C4-2B (cell line): Measurements from ENCODE around the gene FAM210B.

ENCODE experiments used
- CTCF ChIP-seq: fragments of 450-650 bp; conservative IDR thresholded peaks from 2 replicates; pipeline ENCODE4 v1.5.1; 2017; ENCODE audit warnings: mild to moderate bottlenecking
- ZFX ChIP-seq: fragments of 450-650 bp; IDR thresholded peaks from 2 replicates; pipeline ENCODE4 v1.6.1; 2017

- TF ChIP-seq CTCF: no peak
- peak; percentile 62 for TF ChIP-seq ZFX
Measured at GRCh38 chr20:56392132-56392880, 33.5 kb downstream of the FAM210B start, which contains the start of the genes AURKA and CSTF1.
